Lower leg skin (tissue), 4 donors: Measurements from ENCODE around the gene DOHH. TPM values are rescaled to one million over a fixed set of nuclear protein-coding genes. Genes with fewer than 3 reads are reported as not detected.
A peak's percentile ranks its signal among the peaks of the same experiment; 100 is the strongest.

Source experiments
- DNase-seq, 2 donors: peaks; one replicate each; pipeline ENCODE4 v3.0.0-alpha.2; 2019; ENCODE audit warnings: low spot score in 2 of 2
- H3K4me3 ChIP-seq: fragments of 200-600 bp; sonication (generic); 2 replicates; pipeline ENCODE4 v1.5.1; 2017; ENCODE audit warnings: mild to moderate bottlenecking, low read depth; ENCODE audit not compliant: poor library complexity, severe bottlenecking
- POLR2A ChIP-seq, 2 donors: fragments of 450-650 bp; IDR thresholded peaks; one replicate each; pipeline ENCODE4 v1.6.1; 2016 to 2017; ENCODE audit warnings: antibody characterized with exemption in 2 of 2, mild to moderate bottlenecking in 1 of 2, moderate library complexity in 1 of 2
- WGBS, 2 donors: methylation state at CpG; one replicate each; pipeline ENCODE4 v1.1.5; 2018; 5-methylcytosine and 5-hydroxymethylcytosine counted together
- intact Hi-C: fragments of 100-400 bp; cut with DNase I; formaldehyde crosslinking; loops from one replicate; pipeline ENCODE4 v1.15.0; 2023; ENCODE audit warnings: low total_unique reads
- total RNA-seq, 4 donors: library from RNA; depleted of rRNA; stranded (reverse); fragments of >200 nt; gene quantifications; one replicate each; pipeline ENCODE4 v1.1.0, GENCODE V29; 2016
- TF ChIP-seq, protein P1 (sequence below), 3 donors: fragments of 450-650 bp; IDR thresholded peaks; one replicate each; pipeline ENCODE4 v1.5.1; 2016; ENCODE audit warnings: antibody characterized with exemption in 3 of 3, mild to moderate bottlenecking in 3 of 3, moderate library complexity in 2 of 3

DOHH gene
- total RNA-seq, 4 donors from 2014 or later = 20.4 to 28.4 (median 24.1) TPM

GRCh38 chr19:3545669-3546034 lies 45.2 kb upstream of the DOHH start:
- 69 to 72% methylated on average over 10 of the region's 10 CpGs for WGBS, 2 donors

GRCh38 chr19:3544742-3545668 lies 44.5 kb upstream of the DOHH start:
- DNase-seq = peak; percentile 46 to 95
- no peak for TF ChIP-seq POLR2A (IDR thresholded peaks at IDR 0.05)
- TF ChIP-seq, protein P1, sequence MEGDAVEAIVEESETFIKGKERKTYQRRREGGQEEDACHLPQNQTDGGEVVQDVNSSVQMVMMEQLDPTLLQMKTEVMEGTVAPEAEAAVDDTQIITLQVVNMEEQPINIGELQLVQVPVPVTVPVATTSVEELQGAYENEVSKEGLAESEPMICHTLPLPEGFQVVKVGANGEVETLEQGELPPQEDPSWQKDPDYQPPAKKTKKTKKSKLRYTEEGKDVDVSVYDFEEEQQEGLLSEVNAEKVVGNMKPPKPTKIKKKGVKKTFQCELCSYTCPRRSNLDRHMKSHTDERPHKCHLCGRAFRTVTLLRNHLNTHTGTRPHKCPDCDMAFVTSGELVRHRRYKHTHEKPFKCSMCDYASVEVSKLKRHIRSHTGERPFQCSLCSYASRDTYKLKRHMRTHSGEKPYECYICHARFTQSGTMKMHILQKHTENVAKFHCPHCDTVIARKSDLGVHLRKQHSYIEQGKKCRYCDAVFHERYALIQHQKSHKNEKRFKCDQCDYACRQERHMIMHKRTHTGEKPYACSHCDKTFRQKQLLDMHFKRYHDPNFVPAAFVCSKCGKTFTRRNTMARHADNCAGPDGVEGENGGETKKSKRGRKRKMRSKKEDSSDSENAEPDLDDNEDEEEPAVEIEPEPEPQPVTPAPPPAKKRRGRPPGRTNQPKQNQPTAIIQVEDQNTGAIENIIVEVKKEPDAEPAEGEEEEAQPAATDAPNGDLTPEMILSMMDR (IDR thresholded peaks at IDR 0.05) = peak in 1 of 3 donors; percentile 67
- WGBS, 2 donors = 49 to 56% methylated on average over 26 to 30 of the region's 30 CpGs
- no peak overlapping the region for H3K4me3 ChIP-seq
- intact Hi-C loops = no loop called here

More at GRCh38 chr19:3545669-3546034, 45.2 kb upstream of the DOHH start:
- intact Hi-C loops = no loop called here
- TF ChIP-seq, protein P1 (IDR thresholded peaks at IDR 0.05) = no peak
- no peak for TF ChIP-seq POLR2A (IDR thresholded peaks at IDR 0.05)
- H3K4me3 ChIP-seq = no peak overlapping the region
- DNase-seq = no peak

DNA sequence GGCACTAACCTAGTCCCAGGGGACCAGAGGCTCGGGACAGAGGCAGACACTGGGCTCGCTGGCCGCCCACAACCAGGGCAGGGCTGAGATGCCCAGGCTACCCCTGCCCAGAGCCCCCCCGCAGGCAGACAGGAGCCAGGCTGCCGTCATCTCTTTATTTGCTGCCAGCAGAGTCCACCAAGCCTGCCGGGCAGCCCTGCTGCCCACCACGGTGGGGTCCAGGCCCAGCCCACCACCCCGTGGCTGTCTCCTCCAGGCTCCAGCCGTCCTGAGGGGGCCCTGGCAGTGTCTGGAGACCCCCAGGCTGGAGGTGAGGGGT lies 43.5 kb upstream of the DOHH start:
- no peak for TF ChIP-seq POLR2A (IDR thresholded peaks at IDR 0.05)
- intact Hi-C loops = no loop called here
- H3K4me3 ChIP-seq = no peak overlapping the region
- 78 to 91% methylated on average over 8 to 9 of the region's 9 CpGs for WGBS, 2 donors
- DNase-seq = no peak

GRCh38 chr19:3543150-3544057 lies 42.9 kb upstream of the DOHH start:
- 71% methylated on average over 36 to 39 of the region's 47 CpGs for WGBS, 2 donors
- DNase-seq = no peak
- intact Hi-C loops = no loop called here
- no peak overlapping the region for H3K4me3 ChIP-seq
- TF ChIP-seq, protein P1 (IDR thresholded peaks at IDR 0.05) = no peak
- no peak for TF ChIP-seq POLR2A (IDR thresholded peaks at IDR 0.05)

GRCh38 chr19:3539756-3540118 lies 39.3 kb upstream of the DOHH start:
- 100% methylated on average over 1 of the region's 1 CpG for WGBS, 2 donors
- H3K4me3 ChIP-seq = no peak overlapping the region
- no peak for TF ChIP-seq POLR2A (IDR thresholded peaks at IDR 0.05)
- TF ChIP-seq, protein P1 (IDR thresholded peaks at IDR 0.05) = no peak
- no peak for DNase-seq
- intact Hi-C loops = no loop called here
